Body of pancreas (tissue), 4 donors: ENCODE measurements around the gene PCDHGB6. TPM values are rescaled to one million over a fixed set of nuclear protein-coding genes. Genes with fewer than 3 reads are reported as not detected.
"Not testable (repeated sequence)": the region's sequence is repeated elsewhere in the genome, so short reads cannot be mapped to it uniquely, and the experiment has no call there.

Experiments
- ATAC-seq: fragments of 150-250 bp; one replicate; pipeline ENCODE4 v1.9.1; 2016
- DNase-seq, 4 donors: peaks; one replicate each; pipeline ENCODE4 v3.0.0-alpha.2; 2019
- H3K27ac ChIP-seq, 4 donors: fragments of 200-600 bp; sonication (generic); 1 replicate in 3 of 4; 2 replicates in 1 of 4; pipeline versions ENCODE4 v1.5.1 to v1.6.1; 2016 to 2019; ENCODE audit warnings: mild to moderate bottlenecking in 1 of 4, mixed read lengths in 1 of 4, moderate library complexity in 1 of 4
- H3K27me3 ChIP-seq, 2 donors: fragments of 200-600 bp; sonication (generic); one replicate each; pipeline ENCODE4 v1.6.0; 2016; ENCODE audit warnings: mild to moderate bottlenecking in 1 of 2
- H3K36me3 ChIP-seq, 2 donors: fragments of 200-600 bp; sonication (generic); replicated peaks in 1 of 2; 2 replicates each; pipeline ENCODE4 v1.5.1; 2016; ENCODE audit warnings: low read depth in 2 of 2; ENCODE audit not compliant: insufficient read depth in 1 of 2
- H3K4me1 ChIP-seq: fragments of 200-600 bp; sonication (generic); one replicate; pipeline ENCODE4 v1.6.0; 2016
- H3K4me3 ChIP-seq, 2 donors: fragments of 200-600 bp; sonication (generic); 1 replicate in 1 of 2; 2 replicates in 1 of 2; pipeline ENCODE4 v1.5.1; 2016 to 2019
- H3K9me3 ChIP-seq, 3 donors: fragments of 200-600 bp; sonication (generic); 1 replicate in 2 of 3; 2 replicates in 1 of 3; pipeline ENCODE4 v1.5.1; 2016
- CTCF ChIP-seq, 7 experiments: fragments of 450-650 bp in 4 of 7; fragments of 200-600 bp in 3 of 7; sonication (generic) in 3 of 7; IDR thresholded peaks; one replicate each; pipeline ENCODE4 v1.5.1; 2016 to 2019; ENCODE audit warnings: antibody characterized with exemption in 7 of 7
- POLR2A ChIP-seq, 3 donors: fragments of 450-650 bp; IDR thresholded peaks; one replicate each; pipeline ENCODE4 v1.6.1; 2016; ENCODE audit warnings: antibody characterized with exemption in 3 of 3, mild to moderate bottlenecking in 2 of 3
- WGBS, 2 donors: methylation state at CpG; one replicate each; pipeline ENCODE4 v1.1.5; 2017; 5-methylcytosine and 5-hydroxymethylcytosine counted together
- intact Hi-C: fragments of 100-400 bp; cut with DNase I; formaldehyde crosslinking; loops from one replicate; pipeline ENCODE4 v1.15.1; 2023
- total RNA-seq, 2 donors: library from RNA; depleted of rRNA; stranded (reverse); fragments of >200 nt; gene quantifications; one replicate each; pipeline ENCODE4 v1.1.0, GENCODE V29; 2016

PCDHGB6 gene
- total RNA-seq, 2 donors from 2014 or later = 4.6 to 8.0 TPM

- no peaks in the 10 kb centered on the region for H3K36me3 ChIP-seq
- H3K4me1 ChIP-seq = no peaks in the 10 kb centered on the region
- H3K9me3 ChIP-seq = peaks cover 0 to 81% (median 15%) of the 10 kb centered on the region in 3 donors
- TF ChIP-seq POLR2A (IDR thresholded peaks at IDR 0.05) (no peak), CTCF (IDR thresholded peaks at IDR 0.05) (peak in 4 of 7 experiments; percentile 19 to 36 (median 29))
- H3K4me3 ChIP-seq = no peak within 1 kb of the TSS
- H3K27me3 ChIP-seq = no peaks in the 10 kb centered on the region
- H3K27ac ChIP-seq = no peak within 1 kb of the TSS
- DNase-seq (no peak), ATAC-seq (no peak)
- WGBS, 2 donors = 12 to 27% methylated on average over 17 to 27 of the region's 27 CpGs
- intact Hi-C loops = no loop called here
Measured at GRCh38 chr5:141373673-141374317, 34.0 kb upstream of the PCDHGB6 start, which contains the start of gene PCDHGA6. Gene PCDHGA6 (plus strand): TSS chr5:141373891. CDS start chr5:141374084, 193 bp downstream.

- ATAC-seq (no peak), DNase-seq (no peak)
- Histone ChIP-seq H3K4me1 (no peaks in the 10 kb centered on the region), H3K27me3 (no peaks in the 10 kb centered on the region), H3K4me3 (no peak overlapping the region), H3K36me3 (no peaks in the 10 kb centered on the region), H3K9me3 (peaks cover 0 to 78% (median 15%) of the 10 kb centered on the region in 3 donors), H3K27ac (no peak overlapping the region)
- TF ChIP-seq CTCF (IDR thresholded peaks at IDR 0.05) (no peak), POLR2A (IDR thresholded peaks at IDR 0.05) (no peak)
- intact Hi-C loops = no loop called here
- 49 to 66% methylated on average over 14 of the region's 14 CpGs for WGBS, 2 donors
Measured at GRCh38 chr5:141374627-141375026, 33.2 kb upstream of the PCDHGB6 start.

GRCh38 chr5:141375444-141376155 is 32.2 kb upstream of the PCDHGB6 start:
- 38 to 39% methylated on average over 11 to 44 of the region's 48 CpGs for WGBS, 2 donors
- H3K4me3 ChIP-seq, ATAC-seq, H3K36me3 ChIP-seq, DNase-seq, H3K27ac ChIP-seq, H3K4me1 ChIP-seq, H3K27me3 ChIP-seq, intact Hi-C loops: not testable (repeated sequence)
- peaks cover 0 to 68% (median 11%) of the 10 kb centered on the region in 3 donors for H3K9me3 ChIP-seq

- H3K4me3 ChIP-seq = peak within 1 kb of the TSS in 1 of 2 donors; percentile 0
- 9 to 17% methylated on average over 24 to 37 of the region's 37 CpGs for WGBS, 2 donors
Measured at GRCh38 chr5:141382469-141383294, 25.1 kb upstream of the PCDHGB6 start, which contains the start of gene PCDHGA7. Gene PCDHGA7 (plus strand): TSS chr5:141382742. CDS start chr5:141382900, 158 bp downstream.

More at GRCh38 chr5:141382469-141383294, 25.1 kb upstream of the PCDHGB6 start, which contains the start of gene PCDHGA7:
- H3K4me1 ChIP-seq = no peaks in the 10 kb centered on the region
- no peak within 1 kb of the TSS for H3K27ac ChIP-seq
- no peak for TF ChIP-seq POLR2A (IDR thresholded peaks at IDR 0.05)
- TF ChIP-seq CTCF (IDR thresholded peaks at IDR 0.05) = peak in 3 of 7 experiments; percentile 7 to 16 (median 16)
- H3K27me3 ChIP-seq = no peaks in the 10 kb centered on the region
- intact Hi-C loops = no loop called here
- H3K36me3 ChIP-seq = no peaks in the 10 kb centered on the region
- no peak for DNase-seq
- ATAC-seq = no peak
- peaks cover 0 to 55% (median 3%) of the 10 kb centered on the region in 3 donors for H3K9me3 ChIP-seq
